NT2/D1 (cell line): Measurements from ENCODE around the gene CSNK1G3.

Source experiments
- SUZ12 ChIP-seq: IDR thresholded peaks from 2 replicates; pipeline ENCODE4 v1.6.1; 2011; ENCODE audit not compliant: insufficient read length, insufficient read depth; ENCODE audit errors: extremely low read depth
- YY1 ChIP-seq: IDR thresholded peaks from 2 replicates; pipeline ENCODE4 v1.6.1; 2011; ENCODE audit not compliant: insufficient read length, insufficient read depth
- ZNF274 ChIP-seq: IDR thresholded peaks from 2 replicates; pipeline ENCODE4 v1.6.1; 2011; ENCODE audit warnings: mild to moderate bottlenecking, low read depth, low read length

DNA sequence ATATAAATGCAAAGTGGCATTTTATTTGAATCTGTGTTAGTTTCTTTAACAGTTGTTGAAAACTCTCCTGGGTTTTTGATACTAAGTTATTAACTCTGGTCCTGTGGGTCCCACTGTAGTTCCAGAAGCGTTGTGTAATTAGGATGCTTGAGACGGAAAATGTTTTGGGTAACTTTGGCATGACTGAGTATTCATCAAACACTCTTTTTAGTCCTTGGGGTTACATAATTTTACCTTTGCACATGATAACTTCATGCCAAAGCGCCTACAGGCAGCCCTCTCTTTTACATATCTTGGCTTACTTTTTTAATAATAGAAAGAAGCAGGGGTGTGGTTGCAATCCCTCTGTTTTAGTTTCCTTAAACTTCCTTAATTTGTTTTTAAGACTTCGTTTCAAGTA is 12.2 kb downstream of the CSNK1G3 start:
- TF ChIP-seq ZNF274 (no peak), YY1 (no peak), SUZ12 (no peak)
